GM19099 (cell line): ENCODE results near the gene PLA2G4C.

Experiments
- POLR2A ChIP-seq: IDR thresholded peaks from 3 replicates; pipeline ENCODE4 v1.6.1; 2011; ENCODE audit warnings: low read depth; ENCODE audit not compliant: insufficient read length; ENCODE audit errors: extremely low read depth

The PLA2G4C gene

DNA sequence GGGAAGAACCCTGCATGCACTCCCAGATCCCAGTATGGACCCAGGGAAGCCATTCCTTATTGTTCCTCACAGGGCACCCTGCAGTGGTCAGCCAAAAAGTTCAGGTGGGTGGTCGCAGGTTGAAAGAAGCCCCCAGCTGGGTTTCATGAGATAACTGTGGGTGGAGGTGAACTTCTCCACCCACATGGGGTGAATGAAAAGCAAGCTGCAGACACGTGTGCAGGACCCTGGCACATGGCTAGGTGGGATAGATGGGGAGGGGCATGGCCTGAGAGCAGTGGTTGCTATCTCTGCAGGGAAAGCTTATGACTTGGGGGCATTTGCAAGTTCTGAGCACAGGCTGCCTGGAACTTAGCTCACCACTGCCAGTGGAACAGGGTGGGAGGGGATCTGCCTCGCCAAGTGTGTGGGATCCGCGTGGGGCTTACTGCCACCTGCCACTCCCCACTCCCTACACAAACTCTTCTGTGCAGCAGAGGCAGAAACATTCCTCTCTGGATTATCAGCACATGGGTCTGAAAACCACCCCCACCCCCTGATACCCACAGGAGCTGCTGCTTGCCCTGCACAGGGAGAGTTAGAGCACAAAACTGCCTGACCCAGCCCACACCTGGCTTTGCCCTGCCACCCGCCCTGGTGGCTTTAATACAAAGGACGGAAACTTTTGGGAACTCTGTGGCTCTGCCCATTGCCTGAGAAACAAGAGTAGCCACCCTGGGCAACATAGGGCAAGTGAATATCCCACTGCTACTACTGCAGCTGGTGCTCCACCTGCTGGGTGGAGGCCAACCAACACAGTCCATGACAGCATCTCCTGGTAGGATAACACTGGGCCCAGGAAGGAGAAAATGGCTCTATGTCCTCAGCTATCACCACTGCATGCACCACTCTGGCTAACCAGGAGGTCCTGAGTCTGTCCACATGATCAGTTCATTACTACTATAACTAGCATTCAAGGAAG, 24.4 kb downstream of the PLA2G4C start:
- no peak for TF ChIP-seq POLR2A

DNA sequence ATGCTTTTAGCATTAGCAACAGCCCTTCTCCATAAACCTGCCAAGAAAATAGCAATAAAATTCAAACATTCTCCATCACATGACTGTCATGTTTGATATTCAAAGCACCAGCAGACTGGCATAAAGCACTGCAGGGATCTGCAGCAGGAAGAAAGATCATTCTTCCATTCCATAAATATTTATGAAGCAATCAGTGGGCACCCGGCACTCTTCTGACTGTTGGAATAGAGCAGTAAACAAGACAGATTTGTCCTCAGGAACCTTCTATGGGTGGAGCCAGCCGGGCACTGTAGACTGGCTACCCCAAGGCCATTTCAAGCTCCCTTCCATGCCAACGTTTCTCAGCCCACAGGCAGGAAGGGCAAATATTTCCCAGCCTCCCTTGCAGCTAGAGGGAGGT, 25.5 kb downstream of the PLA2G4C start:
- no peak for TF ChIP-seq POLR2A

DNA sequence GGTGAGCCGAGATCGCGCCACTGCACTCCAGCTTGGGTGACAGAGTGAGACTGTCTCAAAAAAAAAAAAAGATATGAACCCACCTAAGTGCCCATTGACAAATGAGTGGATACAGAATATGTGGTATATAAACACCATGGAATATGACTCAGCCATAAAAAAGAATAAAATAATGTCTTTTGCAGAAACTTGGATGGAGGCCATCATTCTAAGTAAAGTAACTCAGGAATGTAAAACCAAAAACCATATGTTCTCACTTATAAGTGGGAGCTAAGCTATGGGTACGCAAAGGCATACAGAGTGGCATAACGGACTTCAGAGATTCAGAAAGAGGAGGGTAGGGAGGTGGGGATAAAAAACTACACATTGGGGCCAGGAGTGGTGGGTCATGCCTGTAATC, 29.5 kb downstream of the PLA2G4C start:
- TF ChIP-seq POLR2A, result no peak

DNA sequence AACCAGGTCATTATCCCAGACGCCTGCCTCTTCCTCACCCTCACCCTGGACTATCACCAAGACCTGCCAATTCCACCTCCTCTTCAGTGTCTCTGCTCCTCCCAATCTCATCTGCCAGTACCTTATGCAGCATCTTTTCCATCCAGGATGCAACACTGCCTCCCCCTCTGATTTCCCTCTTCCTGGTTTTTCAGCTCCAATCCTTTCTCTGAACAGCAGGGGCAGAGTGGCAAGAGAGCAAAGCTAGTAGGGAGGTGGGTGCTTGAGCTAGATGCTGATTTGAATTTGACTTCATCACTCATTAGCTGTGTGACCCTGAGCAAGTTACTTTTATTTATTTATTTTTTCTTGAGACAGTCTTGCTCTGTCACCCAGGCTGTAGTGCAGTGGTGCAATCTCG, 41.2 kb downstream of the PLA2G4C start:
- no peak for TF ChIP-seq POLR2A

DNA sequence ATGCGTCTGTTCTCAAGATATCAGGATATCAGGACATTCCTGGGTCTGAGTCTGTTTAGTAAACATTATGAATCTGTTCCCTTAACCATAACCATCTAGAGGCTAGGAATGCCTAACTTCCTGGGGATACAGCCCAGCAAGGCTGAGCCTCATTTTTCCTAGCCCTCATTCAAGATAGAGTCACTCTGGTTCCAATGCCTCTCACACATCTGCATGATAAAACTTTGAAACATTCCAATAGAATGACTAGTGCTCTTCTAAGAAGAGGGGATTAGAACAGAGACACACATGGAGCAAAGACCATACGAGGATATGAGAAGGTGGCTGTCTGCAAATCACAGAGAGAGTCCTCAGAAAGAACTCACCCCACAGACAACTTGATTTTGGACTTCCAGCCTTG, 46.1 kb downstream of the PLA2G4C start:
- no peak for TF ChIP-seq POLR2A

DNA sequence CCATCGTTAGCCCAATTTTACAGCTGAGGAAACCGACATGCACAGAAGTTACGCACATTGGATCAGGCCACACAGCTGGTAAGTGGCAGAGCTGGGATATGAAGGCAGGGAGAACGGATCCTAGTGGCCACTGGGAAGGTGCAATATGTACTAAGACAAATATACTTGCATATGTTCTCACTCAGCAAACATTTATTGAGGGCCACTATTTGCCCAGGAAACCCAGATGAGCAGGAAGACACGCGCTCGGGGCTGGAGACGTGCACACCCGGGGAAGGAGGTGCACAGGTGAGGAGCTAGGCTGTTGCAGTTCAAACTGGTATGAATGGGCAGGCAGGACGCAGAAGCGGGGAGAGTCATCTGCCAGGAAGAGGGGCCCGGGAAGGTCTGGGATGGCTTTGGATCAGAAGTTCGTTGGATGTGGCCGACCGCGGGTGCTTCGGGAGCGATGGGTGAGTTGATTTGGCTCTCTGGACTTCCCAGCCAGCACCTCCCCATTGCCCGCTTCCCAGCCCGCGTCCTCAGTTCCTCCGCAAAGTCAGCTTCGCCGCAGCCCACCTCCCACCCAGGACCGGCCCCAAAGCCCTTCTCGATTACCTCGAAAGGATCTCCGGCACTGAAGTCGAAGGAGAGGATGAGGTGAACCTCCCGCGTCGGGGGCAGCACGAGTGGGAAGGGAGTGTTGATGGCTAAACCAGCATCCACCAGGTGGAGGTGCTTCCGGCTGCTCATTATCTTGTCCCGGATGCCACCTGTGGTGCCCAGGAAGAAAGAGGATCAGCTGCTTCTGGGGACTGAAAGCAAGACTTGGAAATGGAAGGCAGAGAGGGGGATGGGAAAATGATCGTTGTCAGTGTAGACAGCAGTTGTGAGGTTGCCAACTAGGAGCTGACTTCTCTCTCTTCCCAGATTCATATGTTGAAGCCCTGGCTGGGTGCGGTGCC, 48.9 kb downstream of the PLA2G4C start:
- no peak for TF ChIP-seq POLR2A

DNA sequence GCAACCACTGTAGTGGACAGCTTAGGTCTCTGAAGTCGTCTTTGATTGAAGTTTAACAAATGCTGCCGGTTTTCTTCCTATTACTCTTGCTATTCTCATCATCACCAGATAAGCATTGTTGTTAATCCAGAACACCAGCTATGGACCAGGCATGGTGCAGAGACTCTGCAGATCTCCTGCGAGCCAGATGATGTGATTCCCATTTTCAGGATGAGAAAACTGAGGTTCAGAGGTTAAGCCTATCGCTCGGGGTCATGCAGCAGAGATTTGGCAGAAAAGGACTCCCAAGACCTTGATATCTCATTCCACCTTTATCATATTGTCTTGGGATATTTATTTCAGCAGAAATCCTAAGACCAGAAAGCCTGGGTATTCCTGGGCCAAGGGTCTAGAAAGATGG, 50.2 kb downstream of the PLA2G4C start:
- TF ChIP-seq POLR2A, result no peak

DNA sequence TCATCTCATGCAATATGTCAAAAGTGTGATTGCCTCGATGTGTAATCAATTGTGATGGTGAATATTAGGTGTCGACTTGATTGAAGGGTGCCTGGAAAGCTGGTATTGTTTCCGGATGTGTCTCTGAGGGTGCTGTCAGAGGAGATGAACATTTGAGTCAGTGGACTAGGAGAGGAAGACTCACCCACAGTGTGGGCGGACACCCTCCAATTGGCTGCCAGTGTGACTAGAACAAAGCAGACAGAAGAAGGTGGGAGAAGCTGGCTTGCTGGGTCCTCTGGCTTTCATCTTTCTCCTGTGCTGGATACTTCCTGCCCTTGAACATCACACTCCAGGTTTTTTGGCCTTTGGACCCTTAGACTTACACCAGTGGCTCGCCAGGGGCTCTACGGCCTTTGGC, 51.3 kb downstream of the PLA2G4C start:
- TF ChIP-seq POLR2A, result no peak

DNA sequence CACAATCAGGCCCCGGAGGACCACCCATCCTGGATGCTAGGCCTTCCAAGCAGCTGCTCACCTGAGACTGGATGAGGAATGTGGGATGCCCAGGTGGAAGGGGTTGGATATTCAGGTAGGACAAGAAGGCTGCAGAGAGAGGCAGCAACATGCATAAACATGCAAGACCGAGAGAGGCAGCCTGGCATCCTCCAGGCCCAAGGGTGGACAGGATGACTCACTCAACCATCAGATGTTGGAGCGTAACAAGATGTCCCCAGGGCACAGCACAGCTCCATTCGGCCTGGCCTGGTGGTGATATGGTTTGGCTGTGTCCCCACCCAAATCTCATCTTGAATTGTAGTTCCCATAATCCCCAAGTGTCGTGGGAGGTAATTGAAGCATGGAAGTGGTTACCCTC, 56.8 kb downstream of the PLA2G4C start:
- TF ChIP-seq POLR2A, result no peak

DNA sequence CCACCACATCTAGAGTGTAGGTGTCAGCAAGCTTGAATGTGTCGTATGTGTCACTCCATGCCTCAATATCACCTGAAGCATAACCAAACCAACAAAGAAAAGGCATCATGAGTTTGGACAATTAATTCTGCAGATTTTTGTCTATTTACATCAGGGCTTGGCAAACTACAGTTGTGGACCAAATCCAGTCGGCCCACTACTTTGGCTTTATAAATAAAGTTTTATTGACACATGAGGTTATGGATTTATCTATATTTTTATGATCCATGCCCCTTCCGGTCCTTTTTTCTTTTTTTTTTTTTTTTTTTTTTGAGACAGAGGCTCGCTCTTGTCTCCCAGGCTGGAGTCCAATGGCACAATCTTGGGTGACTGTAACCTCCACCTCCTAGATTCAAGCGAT, 57.5 kb downstream of the PLA2G4C start:
- TF ChIP-seq POLR2A, result no peak

DNA sequence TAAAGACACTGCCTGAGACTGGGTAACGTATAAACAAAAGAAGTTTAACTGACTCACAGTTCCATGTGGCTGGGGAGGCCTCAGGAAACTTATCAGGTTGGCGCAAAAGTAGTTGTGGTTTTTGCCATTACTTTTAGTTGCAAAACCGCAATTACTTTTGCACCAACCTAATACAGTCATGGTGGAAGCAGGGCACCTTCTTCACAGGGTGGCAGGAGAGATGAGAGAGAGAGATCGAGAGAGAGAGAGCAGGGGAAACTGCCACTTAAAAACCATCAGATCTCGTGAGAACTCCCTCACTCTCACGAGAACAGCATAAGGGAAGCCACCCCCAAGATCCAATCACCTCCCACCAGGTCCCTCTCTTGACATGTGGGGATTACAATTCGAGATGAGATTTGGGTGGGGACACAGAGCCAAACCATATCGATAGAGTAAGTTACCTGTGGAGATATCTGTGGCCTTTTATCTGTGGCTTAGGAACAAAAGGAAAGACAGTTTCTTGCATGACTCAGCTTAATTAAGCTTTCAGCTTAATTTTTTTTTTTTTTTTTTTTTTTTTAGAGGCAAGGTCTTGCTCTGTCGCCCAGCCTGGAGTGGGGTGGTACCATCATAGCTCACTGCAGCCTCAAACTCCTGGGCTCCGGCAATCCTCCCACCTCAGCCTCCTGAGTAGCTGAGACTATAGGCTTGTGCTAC, 59.1 kb downstream of the PLA2G4C start:
- no peak for TF ChIP-seq POLR2A

DNA sequence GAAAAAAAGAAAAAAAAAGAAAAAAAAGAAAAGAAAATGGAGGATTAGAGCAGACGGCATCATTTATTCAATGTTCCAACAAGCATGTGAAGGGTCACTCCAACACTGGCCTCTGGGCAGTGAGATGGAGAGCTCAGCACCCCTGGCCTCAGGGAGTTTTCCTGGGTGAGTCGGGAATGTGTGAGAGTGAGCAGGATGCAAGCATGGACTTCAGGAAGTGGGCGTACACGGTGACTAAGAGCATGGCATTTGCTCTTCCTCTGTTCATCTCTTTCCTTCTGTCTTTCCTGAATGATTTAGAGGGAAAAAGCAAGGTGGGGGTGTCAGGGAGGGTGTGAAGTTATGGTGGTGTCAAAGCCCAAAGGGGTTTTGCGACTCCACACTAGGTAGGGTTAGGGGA, 66.1 kb downstream of the PLA2G4C start:
- TF ChIP-seq POLR2A, result no peak

DNA sequence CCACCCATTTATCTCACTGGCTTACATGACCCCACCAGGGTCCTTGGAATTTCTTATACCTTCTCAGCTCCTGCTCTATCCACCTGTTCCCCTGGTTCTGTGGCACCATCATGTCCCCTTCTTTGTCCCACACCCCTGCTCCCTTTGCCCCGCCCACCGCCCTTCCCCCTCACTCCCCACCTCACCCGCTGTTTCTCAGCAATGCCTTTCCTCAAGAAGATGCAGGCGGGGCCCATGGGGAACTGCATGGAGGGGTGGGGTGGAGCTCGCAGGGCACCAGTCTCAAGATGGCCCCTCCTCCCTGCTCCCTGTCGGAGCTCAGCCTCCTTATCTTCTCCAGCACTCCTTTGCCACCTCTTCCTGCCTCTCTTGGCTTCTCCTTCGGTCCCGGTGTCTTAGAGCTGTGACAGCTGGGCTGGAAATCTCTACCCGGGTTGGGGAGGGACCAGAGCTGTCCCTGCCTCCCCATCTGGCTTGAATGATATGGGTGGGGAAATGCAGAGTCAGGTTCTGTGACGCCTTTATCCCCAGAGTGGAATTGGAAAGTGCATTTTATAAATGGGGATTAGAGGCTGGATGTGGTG, 66.8 kb downstream of the PLA2G4C start, which contains the start of gene CABP5:
TSS of gene CABP5 (minus strand) at position 405 of the 584 bp plus-strand sequence. CDS start at position 248, 157 bp downstream.
- no peak for TF ChIP-seq POLR2A

DNA sequence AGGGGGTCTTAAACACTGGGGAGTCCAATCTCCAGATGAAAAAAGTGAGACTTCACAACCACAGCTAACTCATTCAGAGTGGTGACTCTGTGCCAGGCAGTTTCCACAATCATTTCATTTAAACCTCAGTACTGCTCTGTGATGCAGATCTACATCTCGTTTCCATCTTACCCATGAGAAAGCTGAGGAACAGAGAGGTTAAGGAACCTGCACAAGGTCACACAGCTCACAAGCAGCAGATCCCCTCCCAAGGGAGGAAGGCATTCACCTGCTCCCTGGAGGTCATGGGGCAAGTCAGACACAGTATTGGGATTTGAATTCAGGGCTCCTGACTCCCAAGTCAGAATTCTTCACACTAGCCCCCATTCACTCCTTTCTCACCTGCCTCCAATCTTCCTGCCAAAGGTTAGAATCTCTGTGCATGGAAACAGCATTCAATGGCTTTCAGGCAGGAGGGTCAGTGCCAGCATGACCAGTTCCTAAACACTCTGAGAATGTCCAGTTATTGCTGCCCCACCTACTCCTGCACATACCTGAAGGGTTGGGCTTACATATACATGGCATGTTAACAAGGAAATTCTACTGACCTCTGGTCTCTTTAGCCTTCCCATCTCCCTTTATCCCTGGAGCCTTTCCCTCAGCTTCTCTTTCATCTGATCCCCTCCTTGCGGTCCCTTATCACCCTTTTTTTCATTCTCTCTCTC, 68.6 kb downstream of the PLA2G4C start:
- TF ChIP-seq POLR2A, result no peak

DNA sequence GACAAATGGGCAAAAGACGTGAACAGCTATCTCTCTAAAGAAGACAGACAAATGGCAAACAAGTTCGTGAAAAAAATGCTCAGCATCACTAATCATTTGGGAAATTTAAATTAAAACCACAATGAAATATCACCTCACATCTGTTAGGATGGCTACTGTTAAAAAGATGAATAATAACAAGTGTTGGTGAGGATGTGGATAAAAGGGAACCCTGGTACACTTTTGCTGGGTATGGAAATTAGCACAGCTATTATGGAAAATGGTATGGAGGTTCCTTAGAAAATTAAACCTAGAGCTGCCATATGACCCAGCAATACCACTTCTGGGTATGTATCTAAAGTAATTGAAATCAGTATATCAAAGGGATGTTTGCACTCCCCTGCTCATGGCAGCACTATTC, 73.9 kb downstream of the PLA2G4C start:
- TF ChIP-seq POLR2A, result no peak

DNA sequence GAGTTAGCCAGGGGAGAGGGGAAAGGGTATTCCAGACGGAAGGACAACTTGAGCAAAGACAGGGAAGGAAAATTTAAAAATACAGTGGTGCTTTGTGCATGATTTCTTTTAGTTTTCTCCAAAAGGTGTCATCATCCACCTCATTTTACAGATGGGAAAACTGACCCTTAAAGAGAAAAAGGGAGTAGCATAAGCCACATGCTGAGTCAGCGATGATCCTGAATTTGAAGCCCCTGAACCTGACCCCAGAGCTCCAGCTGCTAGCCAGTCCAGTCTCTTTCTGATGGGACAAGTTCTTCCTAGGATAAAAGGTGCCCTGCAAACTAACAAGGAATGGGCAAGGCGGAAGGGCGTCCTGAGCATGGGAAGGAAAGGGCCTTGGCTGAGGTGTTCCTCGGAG, 77.0 kb downstream of the PLA2G4C start:
- TF ChIP-seq POLR2A, result no peak
